HepG2 (cell line): Measurements from ENCODE around the gene COL27A1. TPM values are rescaled to one million over a fixed set of nuclear protein-coding genes. Genes with fewer than 3 reads are reported as not detected.
A peak's percentile ranks its signal among the peaks of the same experiment; 100 is the strongest.

Experiments used
- ATAC-seq: fragments of 200-7000 bp; cut with Tn5 transposase; 3 replicates; pipeline ENCODE4 v1.9.1; 2020; ENCODE audit warnings: mild to moderate bottlenecking, moderate library complexity
- BruUV-seq: library from RNA; stranded (reverse); fragments of 400-500 nt; replicated peaks from 2 replicates; lab custom pipeline; 2021; lab: Mats Ljungman, UMichigan
- CTCF ChIA-PET: fragments of 300-600 bp; formaldehyde crosslinking; extraction: SDS; loops from one replicate; lab custom pipeline; 2021; ENCODE audit warnings: low total read pairs, inconsistent platforms, low intra/inter-chr PET ratio; lab: Yijun Ruan, JAX
- POLR2A ChIA-PET: fragments of 350-600 bp; sonication (Branson Sonifier 250); formaldehyde crosslinking; loops from one replicate; lab custom pipeline; 2020; ENCODE audit warnings: antibody characterized with exemption, inconsistent platforms; lab: Yijun Ruan, JAX
- DNase-seq: peaks from one replicate; pipeline ENCODE4 v3.0.0-alpha.2; 2015; ENCODE audit warnings: low spot score
- FAIRE-seq: peaks from 3 replicates; lab custom pipeline; 2011; peaks lifted over from hg19 to GRCh38; lab: Jason Lieb, UNC
- H2AFZ ChIP-seq: one replicate; pipeline ENCODE4 v1.6.1; 2011; ENCODE audit warnings: low read length, inconsistent platforms
- H3K27ac ChIP-seq: fragments of 300-600 bp; 3 replicates; pipeline ENCODE4 v1.8.0; 2011; ENCODE audit warnings: mixed run types, mild to moderate bottlenecking, mixed read lengths, low read length, inconsistent platforms; ENCODE audit not compliant: insufficient read depth; ENCODE audit errors: extremely low read length
- H3K27me3 ChIP-seq, 2 experiments: fragments of 200-600 bp in 1 of 2; 2 replicates in 1 of 2; 3 replicates in 1 of 2; pipeline versions ENCODE4 v1.6.0 to v1.8.0; 2011; ENCODE audit warnings: low read length in 2 of 2, mild to moderate bottlenecking in 2 of 2, moderate library complexity in 2 of 2, inconsistent platforms in 1 of 2; ENCODE audit not compliant: insufficient read depth in 2 of 2, control insufficient read depth in 1 of 2
- H3K36me3 ChIP-seq, 2 experiments: fragments of 200-600 bp in 1 of 2; replicated peaks in 1 of 2; 2 replicates in 1 of 2; 3 replicates in 1 of 2; pipeline versions ENCODE4 v1.5.1 to v1.8.0; 2011; ENCODE audit warnings: low read length in 2 of 2, inconsistent platforms in 1 of 2; ENCODE audit not compliant: insufficient read depth in 2 of 2, control insufficient read depth in 1 of 2
- H3K4me1 ChIP-seq: 2 replicates; pipeline ENCODE4 v1.5.1; 2012; ENCODE audit warnings: low read length, inconsistent platforms; ENCODE audit not compliant: insufficient read depth
- H3K4me2 ChIP-seq: 2 replicates; pipeline ENCODE4 v1.6.0; 2011; ENCODE audit warnings: low read depth, low read length, inconsistent platforms
- H3K4me3 ChIP-seq, 3 experiments: fragments of 200-600 bp in 1 of 3; sonication (generic), shearing (Covaris generic) in 1 of 3; replicated peaks in 1 of 3; 2 replicates each; pipeline ENCODE4 v1.5.1; 2011 to 2016; ENCODE audit warnings: low read length in 3 of 3, inconsistent platforms in 2 of 3, low read depth in 2 of 3, mild to moderate bottlenecking in 2 of 3, control low read depth in 1 of 3, mixed read lengths in 1 of 3; ENCODE audit not compliant: insufficient read depth in 1 of 3
- H3K79me2 ChIP-seq: one replicate; pipeline ENCODE4 v1.6.1; 2011; ENCODE audit warnings: low read length, inconsistent platforms; ENCODE audit not compliant: insufficient read depth
- H3K9ac ChIP-seq: 2 replicates; pipeline ENCODE4 v1.6.0; 2011; ENCODE audit warnings: mild to moderate bottlenecking, low read depth, low read length, inconsistent platforms; ENCODE audit not compliant: insufficient read depth
- H3K9me3 ChIP-seq: 2 replicates; pipeline ENCODE4 v1.5.1; 2012; ENCODE audit warnings: mild to moderate bottlenecking, low read length
- H4K20me1 ChIP-seq: 2 replicates; pipeline ENCODE4 v1.6.0; 2011; ENCODE audit warnings: inconsistent platforms, mild to moderate bottlenecking, low read length, moderate library complexity; ENCODE audit not compliant: insufficient read depth
- AGO2 ChIP-seq: fragments of 200-400 bp; formaldehyde crosslinking; optimal IDR thresholded peaks from 2 replicates; pipeline ENCODE3; 2017; ENCODE audit warnings: mild to moderate bottlenecking, low read depth, low read length, moderate library complexity
- ATF7-NPFF ChIP-seq: sonication (generic); formaldehyde crosslinking; IDR thresholded peaks from 2 replicates; pipeline ENCODE4 v1.8.1; 2023; ENCODE audit warnings: mild to moderate bottlenecking, low read depth, missing genetic modification reagents, moderate library complexity
- ATRX ChIP-seq: sonication (generic); formaldehyde crosslinking; IDR thresholded peaks from 2 replicates; pipeline ENCODE4 v1.4.0; 2020; ENCODE audit warnings: missing genetic modification reagents, borderline replicate concordance
- FOXC1 ChIP-seq: sonication (generic); formaldehyde crosslinking; IDR thresholded peaks from 2 replicates; pipeline ENCODE4 v1.8.0; 2022; ENCODE audit warnings: mild to moderate bottlenecking, missing genetic modification reagents, borderline replicate concordance
- MED8 ChIP-seq: sonication (generic); formaldehyde crosslinking; IDR thresholded peaks from 2 replicates; pipeline ENCODE4 v1.8.1; 2023; ENCODE audit warnings: mild to moderate bottlenecking, missing genetic modification reagents; ENCODE audit not compliant: insufficient replicate concordance
- NFRKB ChIP-seq: fragments of 450-650 bp; IDR thresholded peaks from 2 replicates; pipeline ENCODE4 v1.6.1; 2017
- RXRB ChIP-seq: IDR thresholded peaks from 2 replicates; pipeline ENCODE4 v1.6.1; 2016; ENCODE audit warnings: borderline replicate concordance, missing genetic modification reagents, missing compliant biosample characterization
- TP53 ChIP-seq: sonication (generic); formaldehyde crosslinking; conservative IDR thresholded peaks from 2 replicates; pipeline ENCODE4 v1.4.0; 2020; ENCODE audit warnings: missing genetic modification reagents
- WIZ ChIP-seq: sonication (generic); formaldehyde crosslinking; IDR thresholded peaks from 2 replicates; pipeline ENCODE4 v1.5.1; 2020; ENCODE audit warnings: mild to moderate bottlenecking, missing genetic modification reagents
- ZNF746 ChIP-seq: sonication (generic); formaldehyde crosslinking; IDR thresholded peaks from 2 replicates; pipeline ENCODE4 v1.8.0; 2022; ENCODE audit warnings: mild to moderate bottlenecking, missing genetic modification reagents
- ZNF839 ChIP-seq: sonication (generic); formaldehyde crosslinking; IDR thresholded peaks from 2 replicates; pipeline ENCODE4 v1.4.0; 2020; ENCODE audit warnings: missing genetic modification reagents, mild to moderate bottlenecking, borderline replicate concordance
- whole genome bisulfite sequencing: methylation state at CpG from one replicate; pipeline ENCODE4 v1.1.6; 2017; ENCODE audit warnings: low lambda C conversion rate; 5-methylcytosine and 5-hydroxymethylcytosine counted together
- in situ Hi-C: cut with HindIII; loops from 2 replicates; pipeline ENCODE4 v1.10.0; 2017; ENCODE audit warnings: low pct_unique_long_range_greater_than_20kb; ENCODE audit not compliant: extremely low pct_ligation_motif_present
- intact Hi-C: fragments of 100-400 bp; cut with micrococcal nuclease; formaldehyde crosslinking; loops from one replicate; pipeline ENCODE4 v1.10.0; 2022; ENCODE audit not compliant: unreplicated experiment
- polyA plus RNA-seq, 8 experiments: library from polyadenylated mRNA; depleted of rRNA in 3 of 8; stranded (reverse) in 7 of 8; unstranded in 1 of 8; fragments of >200 nt; fragmentation: Illumina TruSeq in 4 of 8; extraction: Trizol in 4 of 8; gene quantifications; 2 replicates each; pipeline versions ENCODE4 v1.2.1 to v1.2.3, GENCODE V29; 2011 to 2016; ENCODE audit warnings: low read depth in 4 of 8, missing spikeins in 1 of 8, mixed read lengths in 1 of 8; ENCODE audit not compliant: insufficient read depth in 1 of 8
- total RNA-seq, 5 experiments: library from RNA; depleted of rRNA; stranded (reverse); fragments of >200 nt; fragmentation: Illumina TruSeq; extraction: Trizol; gene quantifications; 2 replicates each; pipeline ENCODE4 v1.2.3, GENCODE V29; 2016; ENCODE audit warnings: low read depth in 1 of 5
- TF ChIP-seq, protein P1 (sequence below): sonication (generic); formaldehyde crosslinking; IDR thresholded peaks from 2 replicates; pipeline ENCODE4 v1.8.0; 2022; ENCODE audit warnings: missing genetic modification reagents, mild to moderate bottlenecking, inconsistent platforms, borderline replicate concordance

Gene COL27A1
- total and polyA plus RNA-seq, 2 of the 13 experiments (the other 11 are each of a cell fraction or from before 2014, with no cell fraction given): 71.3 to 89.1 TPM

DNA sequence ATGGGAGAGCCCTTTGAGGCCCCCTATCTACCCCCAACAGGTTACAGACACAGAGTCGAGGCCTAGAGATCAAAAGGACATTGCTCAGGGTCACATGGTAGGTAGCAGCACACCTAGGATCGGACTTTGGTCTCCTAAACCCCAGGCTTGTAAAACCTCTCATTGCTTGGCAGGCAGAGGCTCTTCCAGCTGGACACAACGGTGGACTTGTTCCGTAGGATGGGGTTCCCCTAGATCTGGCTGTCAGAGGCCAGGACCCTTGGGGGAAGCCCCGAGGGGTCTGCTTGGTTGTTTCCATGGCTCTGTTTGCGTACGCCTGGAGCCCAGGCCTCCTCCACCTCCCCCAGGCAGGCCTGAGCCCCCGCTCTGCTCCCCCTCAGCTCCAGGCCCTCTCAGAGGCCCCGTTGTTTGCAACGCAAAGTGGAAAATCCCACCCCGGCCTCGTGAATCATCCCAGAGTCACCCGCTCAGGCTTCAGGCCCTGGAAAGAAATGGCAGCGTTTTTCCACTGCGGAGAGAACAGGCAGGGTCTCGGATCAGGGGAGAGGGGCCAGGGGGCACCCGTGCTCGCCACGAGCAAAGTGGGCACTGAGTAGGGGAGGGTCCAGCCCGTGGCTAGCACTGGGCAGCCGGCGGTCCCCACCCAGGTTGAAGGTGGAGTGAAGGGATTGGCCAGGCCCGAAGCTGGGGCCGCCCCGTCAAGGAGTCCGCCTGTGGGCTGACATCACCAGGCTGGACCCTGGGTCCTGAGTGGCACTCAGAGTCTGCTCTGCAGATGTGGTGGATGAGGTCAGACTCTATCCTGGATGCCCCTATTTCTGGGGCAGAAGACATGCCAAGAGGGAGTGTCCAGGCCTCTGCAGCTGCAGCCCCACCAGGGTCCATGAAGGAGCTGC, 19.8 kb downstream of the COL27A1 start (continued):
- TF ChIP-seq ZNF839 (CRISPR knock-in tag): peak; percentile 20; the same call in 1 of the 2 replicates
- TF ChIP-seq NFRKB: no peak
- TF ChIP-seq FOXC1: no peak
- TF ChIP-seq ATF7-NPFF (CRISPR knock-in tag): no peak
- TF ChIP-seq, protein P1, sequence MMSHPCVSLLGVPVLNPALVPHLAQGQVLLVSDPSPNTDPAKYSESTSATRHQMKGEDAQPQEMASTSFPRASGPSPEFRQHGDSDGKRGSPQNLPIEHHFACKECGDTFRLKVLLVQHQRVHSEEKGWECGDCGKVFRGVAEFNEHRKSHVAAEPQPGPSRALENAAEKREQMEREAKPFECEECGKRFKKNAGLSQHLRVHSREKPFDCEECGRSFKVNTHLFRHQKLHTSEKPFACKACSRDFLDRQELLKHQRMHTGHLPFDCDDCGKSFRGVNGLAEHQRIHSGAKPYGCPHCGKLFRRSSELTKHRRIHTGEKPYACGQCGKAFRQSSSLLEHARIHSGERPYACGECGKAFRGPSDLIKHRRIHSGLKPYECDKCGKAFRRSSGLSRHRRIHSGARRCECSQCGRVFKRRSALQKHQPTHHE (CRISPR knock-in tag): peak; percentile 62; the same call in 1 of the 2 replicates
- peak; percentile 82 for TF ChIP-seq RXRB
- TF ChIP-seq ATRX: no peak
- TF ChIP-seq WIZ (CRISPR knock-in tag): no peak; the same call in 1 of the 2 replicates
- no peak for TF ChIP-seq ZNF746 (CRISPR knock-in tag)

DNA sequence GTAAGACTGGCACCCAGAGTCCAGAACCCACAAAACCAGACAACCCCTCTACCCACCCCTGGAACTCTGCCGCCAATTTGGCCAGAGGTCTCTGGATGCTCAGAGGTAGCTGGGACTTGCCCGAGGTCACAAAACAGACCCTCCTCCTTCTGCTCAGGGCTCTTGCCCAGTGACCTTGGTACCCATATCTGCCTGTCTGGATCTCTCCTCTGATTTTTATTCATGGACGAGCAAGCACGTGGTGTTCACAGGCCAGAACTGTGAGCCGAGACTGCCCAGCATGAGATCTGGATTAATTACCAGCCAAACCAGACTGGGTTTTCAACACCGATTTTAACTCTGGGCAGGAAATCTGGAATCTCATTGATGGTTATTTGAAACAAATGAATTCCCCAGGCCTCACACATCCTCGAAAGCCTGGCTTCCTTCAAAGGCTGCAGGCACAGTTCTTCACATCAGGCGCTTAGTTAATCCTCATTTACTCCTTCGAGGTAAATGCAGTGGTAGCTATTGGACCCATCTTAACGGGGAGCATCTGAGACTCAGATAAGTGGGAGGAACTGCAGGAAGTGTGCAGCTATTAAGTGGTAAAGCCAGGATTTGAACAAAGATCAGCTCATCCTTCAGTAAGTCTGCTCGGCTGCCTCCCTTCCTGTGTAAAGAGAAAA, 21.4 kb downstream of the COL27A1 start:
- 90% methylated on average over 11 of the region's 11 CpGs for WGBS
- peak overlapping the region; percentile 98 for H3K27ac ChIP-seq
- in situ Hi-C loops (no loop called here), intact Hi-C loops (no loop called here)
- DNase-seq: no peak
- 0 out of 2 replicates have a peak overlapping the region, but pooled peaks have one; percentile 85 for H3K9ac ChIP-seq
- no peaks in the 10 kb centered on the region for H4K20me1 ChIP-seq
- H3K4me1 ChIP-seq: peaks cover 82% of the 10 kb centered on the region
- CTCF ChIA-PET: no interaction called here
- ATAC-seq: no peak
- BruUV-seq: no TSS peak
- H3K4me3 ChIP-seq: no peak overlapping the region
- FAIRE-seq: no peak
- peak; percentile 62 for TF ChIP-seq AGO2
- TF ChIP-seq TP53: no peak
- TF ChIP-seq MED8 (CRISPR knock-in tag): peak; percentile 20
- TF ChIP-seq, all 625 proteins: peak for 2
- Histone ChIP-seq H3K36me3 (peaks cover 28 to 47% of the 10 kb centered on the region in 2 experiments), H3K79me2 (peaks cover 26% of the 10 kb centered on the region), H3K27me3 (no peaks in the 10 kb centered on the region), H3K9me3 (no peaks in the 10 kb centered on the region), H3K4me2 (no peak overlapping the region), H2AFZ (no peak overlapping the region)
- POLR2A ChIA-PET: interaction anchor here (1.4 to 10.0 kb wide), 5 partner anchors 18 to 97 kb away, joined by 4 to 252 read pairs (median 75); partner anchors contain the start of genes AMBP and COL27A1
